ENCODE measurements around the gene GRK1.
A peak's percentile ranks its signal among the peaks of the same experiment; 100 is the strongest.
"Not testable (repeated sequence)": the region's sequence is repeated elsewhere in the genome, so short reads cannot be mapped to it uniquely, and the experiment has no call there.

GRK1 gene

DNA sequence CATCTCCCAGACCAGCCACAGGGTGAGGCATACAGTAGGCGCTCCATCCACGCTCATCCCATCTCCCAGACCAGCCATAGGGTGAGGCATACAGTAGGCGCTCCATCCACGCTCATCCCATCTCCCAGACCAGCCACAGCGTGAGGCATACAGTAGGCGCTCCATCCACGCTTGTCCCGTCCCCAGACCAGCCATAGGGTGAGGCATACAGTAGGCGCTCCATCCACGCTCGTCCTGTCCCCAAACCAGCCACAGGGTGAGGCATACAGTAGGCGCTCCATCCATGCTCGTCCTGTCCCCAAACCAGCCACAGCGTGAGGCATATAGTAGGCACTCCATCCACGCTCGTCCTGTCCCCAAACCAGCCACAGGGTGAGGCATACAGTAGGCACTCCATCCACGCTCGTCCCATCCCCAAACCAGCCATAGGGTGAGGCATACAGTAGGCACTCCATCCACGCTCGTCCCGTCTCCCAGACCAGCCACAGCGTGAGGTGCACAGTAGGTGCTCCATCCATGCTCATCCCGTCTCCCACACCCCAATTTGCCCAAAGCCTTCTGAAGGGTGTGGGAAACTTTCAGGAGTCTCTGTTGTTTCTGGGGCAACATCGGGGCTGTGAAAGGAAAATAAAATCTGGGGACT lies 78.6 kb downstream of the GRK1 start:
- not testable (repeated sequence) for DNase-seq

DNA sequence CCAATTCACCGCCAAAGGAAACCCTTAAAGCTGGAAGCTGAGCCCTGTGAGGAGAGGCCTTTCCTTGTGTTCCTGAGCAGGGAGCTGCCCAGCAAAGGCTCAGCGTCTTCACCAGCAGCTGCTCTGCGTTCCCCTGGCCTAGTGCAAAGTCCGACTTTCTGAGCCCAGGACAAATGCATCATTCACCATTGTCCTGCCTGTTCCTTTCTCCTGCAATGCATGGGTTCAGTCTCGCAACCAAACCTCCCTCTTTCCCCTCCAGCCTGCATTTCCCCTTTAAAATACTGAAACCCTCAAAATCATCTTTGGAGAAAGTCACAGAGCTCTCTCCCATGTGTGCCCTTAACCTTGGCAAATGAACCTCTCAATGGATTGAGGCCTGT lies 79.1 kb downstream of the GRK1 start:
- no peak for DNase-seq

DNA sequence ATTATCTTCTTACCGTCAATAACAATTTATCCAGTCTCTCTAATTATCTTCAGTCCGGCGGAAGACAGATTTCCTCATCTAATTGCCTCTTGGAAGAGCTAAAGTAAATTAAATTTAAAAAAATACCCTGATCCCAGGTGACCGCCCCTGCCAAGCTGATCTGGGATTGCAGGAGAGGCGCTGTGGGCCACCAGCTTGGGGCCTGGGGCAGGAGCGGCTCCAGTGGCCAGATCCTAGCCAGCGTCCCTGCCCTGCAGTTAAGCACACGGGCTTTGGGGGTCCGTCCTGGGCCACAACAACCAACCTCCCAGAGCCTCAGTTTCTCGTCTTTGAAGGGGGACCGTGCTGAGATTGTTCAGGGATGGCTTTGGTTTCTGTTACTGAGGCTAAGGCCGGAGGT lies 79.7 kb downstream of the GRK1 start:
- no peak for DNase-seq

DNA sequence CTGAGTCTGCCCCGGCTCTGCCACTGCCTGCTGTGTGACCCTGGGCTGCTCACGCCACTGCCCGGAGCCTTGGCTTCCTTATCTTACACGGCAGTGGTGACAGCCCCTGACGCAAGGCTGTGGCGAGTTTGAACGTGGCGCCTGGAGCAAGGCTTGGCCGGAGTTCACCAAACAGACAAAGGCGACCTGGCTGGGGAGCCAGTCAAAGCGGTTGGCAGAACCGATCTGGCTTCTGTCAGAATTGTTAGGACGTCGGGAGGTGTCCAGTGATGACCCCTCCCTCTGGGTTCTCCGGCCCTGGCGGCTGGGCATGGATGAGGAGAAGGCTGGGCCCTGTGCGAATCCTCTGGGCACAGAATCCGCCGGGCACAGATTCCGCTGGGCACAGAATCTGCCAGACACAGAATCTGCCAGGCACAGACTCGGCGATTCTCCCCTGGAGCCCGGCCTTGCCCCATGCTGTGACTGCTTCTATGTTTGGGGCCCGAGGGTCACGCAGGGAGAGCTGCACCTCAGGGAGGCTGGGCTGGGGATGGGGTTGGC lies 80.3 kb downstream of the GRK1 start:
- no peak for DNase-seq

DNA sequence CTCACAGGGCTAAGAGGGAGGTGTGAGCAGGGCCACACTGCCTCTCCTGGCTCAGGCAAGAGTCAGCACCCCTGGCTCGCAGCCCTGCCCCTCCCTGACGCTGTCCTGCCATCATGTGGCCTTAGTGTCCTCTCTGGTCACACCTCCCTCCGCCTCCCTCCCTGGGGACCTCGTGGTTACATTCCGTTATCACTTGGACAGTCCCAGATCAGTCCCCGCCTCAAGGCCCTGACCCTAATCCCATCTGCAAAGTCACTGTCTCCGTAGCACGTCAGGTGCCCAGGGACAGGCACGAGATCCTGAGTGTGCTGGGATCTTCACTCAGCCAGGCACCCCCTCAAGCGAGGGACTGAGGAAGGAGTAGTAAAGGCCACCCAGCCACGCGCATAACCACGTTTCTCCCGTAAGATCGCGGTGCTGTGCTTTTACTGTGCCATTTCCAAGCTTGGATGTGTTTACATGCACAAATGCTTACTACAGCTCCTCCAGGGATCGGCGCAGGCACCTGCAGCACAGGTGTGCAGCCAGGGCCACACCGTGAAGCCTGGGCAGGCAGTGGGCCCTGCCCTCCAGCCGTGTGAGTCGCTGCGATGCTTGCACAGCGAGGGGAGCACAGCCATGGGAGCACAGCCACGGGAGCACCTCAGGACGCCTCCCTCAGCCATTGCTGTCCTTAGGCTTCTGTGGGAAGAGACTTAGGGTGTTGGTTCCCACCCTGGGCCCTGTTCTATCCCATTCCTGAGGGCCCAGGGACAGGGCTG lies 81.3 kb downstream of the GRK1 start:
- DNase-seq, result no peak

DNA sequence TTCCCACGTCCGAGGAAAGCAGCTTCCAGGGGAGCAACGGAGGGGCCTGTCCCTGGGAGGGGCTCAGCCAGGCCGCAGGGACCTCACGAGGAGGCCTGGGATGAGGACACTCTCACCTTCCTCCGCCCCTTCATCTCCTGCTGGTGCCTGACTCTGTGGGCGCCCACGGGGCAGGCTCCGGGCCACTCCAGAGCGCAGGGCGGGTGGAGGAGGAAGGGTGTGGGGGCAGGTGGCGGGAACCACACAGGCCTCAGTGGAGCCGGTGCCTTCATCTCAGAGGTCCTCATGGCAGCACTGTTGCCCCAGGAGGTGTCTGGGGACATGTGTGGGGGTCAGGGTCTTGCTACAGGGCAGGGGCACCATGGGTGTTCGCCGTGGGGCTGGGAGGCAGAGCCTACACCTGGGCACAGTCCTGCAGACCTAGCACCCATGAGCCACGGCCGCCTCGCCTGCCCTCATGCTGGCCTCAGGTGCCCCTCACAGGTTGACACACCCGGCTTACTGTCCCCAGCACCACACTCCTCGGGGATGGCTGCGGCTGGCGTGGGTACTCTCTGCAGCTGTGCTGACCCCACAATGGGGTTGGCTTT lies 81.9 kb downstream of the GRK1 start:
- no peak for DNase-seq

DNA sequence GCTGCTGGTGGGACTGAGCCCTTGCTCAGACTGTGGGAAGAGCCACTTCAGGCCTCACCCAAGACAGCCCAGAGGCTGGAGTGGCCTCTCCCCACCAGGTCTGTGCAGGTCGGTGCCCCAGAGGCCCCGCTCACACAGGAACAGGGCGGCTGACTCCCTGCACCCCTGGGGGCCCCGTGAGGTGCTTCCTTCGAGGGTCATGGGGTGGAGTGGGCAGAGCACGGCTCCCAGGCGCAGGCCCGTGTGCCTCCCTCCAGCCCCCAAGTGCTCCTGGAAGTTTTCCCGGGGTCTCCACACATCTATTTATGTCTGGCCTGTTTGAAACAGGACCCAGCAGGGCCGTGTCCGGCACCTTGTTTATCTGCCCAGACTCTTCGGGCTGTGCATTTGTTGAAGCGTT lies 82.5 kb downstream of the GRK1 start:
- no peak for DNase-seq

DNA sequence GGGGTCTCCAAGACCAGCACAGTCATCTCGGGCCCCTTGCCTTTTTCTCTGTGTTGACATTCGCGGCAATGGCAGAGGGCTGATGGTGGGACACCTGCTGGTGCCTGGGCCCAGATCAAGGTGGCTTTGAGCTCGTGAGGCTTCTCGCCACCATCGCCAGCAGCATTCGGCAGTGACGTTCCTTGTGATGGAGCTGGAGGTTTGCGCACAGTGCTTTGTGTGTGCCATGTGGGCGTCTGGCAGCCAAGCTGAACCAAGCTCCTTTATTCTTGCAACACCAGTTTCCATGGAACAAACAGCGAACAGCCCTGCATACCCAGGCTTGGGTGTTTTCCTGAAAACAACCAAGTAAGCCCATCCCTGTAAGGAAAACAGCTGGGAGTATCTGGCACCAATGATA lies 82.9 kb downstream of the GRK1 start:
- DNase-seq, result no peak

DNA sequence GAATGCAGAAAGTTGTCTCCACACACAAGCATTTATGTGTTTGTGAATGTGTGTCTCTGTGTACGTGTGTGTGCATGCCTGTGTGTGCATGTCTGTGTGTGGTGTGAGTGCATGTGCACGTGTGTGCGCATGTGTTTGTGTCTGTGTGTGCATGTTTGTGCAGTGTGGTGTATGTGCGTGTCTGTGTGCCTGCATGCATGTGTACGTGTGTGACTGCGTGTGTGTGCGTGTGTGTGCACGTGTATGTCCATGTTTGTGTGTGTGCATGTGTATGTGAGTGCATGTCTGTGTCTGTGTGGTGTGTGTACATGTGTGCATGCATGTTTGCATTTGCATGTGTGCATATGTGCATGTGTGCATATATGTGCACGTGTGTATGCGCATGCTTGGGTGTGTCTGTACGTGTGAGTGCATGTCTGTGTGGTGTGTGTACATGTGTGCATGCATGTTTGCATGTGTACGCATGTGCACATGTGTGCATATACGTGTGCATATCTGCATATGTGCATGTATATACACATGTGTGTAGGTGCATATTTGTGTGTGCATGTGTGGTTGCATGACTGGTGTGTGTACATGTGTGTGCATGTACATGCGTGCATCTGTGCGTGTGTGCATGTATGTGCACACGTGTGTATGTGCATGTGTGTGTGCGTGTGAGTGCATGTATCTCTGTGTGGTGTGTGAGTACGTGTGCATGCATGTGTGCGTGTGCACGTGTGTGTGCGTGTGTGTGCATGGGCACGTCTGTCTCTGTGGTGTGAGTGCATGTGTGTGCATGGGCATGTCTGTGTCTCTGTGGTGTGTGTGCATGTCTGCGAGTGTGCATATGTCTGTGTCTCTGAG lies 83.8 kb downstream of the GRK1 start:
- no peak for DNase-seq

DNA sequence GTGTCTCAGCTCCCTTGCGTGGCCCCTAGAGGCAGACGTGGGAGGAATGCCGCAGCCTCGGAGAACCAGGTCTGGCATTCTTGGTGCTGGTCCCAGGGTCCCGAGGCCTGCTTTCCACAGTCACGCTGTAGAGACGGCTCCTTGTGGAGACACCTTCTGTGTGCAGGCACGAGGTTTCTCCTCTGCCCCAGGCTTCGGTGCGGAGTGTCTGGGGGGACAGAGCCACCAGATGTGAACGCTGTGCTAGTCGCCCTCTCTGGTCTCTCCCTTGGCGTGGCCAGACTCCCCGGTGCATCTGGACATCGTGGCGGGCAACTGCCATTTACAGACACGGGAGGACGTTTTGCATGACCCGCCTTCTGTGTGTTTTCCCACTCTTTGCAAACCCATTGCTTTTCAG lies 84.5 kb downstream of the GRK1 start:
- DNase-seq, result no peak

DNA sequence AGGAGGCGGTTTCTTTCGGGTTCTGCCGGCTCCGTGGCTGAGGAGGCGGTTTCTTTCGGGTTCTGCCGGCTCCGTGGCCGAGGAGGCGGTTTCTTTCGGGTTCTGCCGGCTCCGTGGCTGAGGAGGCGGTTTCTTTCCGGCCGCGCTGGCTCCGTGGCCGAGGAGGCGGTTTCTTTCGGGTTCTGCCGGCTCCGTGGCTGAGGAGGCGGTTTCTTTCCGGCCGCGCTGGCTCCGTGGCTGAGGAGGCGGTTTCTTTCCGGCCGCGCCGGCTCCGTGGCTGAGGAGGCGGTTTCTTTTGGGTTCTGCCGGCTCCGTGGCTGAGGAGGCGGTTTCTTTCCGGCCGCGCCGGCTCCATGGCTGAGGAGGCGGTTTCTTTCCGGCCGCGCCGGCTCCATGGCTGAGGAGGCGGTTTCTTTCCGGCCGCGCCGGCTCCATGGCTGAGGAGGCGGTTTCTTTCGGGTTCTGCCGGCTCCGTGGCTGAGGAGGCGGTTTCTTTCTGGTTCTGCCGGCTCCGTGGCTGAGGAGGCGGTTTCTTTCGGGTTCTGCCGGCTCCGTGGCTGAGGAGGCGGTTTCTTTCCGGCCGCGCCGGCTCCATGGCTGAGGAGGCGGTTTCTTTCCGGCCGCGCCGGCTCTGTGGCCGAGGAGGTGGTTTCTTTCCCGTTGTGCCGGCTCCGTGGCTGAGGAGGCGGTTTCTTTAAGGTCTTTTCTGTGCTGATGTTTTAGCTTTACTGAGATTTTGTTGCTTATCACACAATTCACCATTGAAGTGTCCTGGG lies 85.4 kb downstream of the GRK1 start:
- not testable (repeated sequence) for DNase-seq

DNA sequence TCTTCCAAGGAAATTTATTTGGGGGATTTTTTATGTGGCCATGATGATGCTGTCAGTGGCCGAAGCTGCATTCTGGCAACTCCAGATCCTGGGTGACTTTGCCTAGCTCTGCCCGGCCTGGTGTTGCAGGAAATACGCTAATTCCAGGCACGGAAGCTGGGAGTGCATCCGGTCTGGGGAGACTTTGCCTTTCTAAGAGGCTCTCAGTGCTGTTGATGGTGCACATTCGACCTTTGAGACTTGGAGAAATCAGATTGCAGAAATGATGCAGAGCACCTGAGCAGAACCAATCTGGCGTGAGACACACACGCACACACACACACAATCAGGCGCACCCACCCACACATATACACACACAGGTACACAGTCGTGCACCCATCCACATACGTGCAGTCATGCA lies 86.2 kb downstream of the GRK1 start:
- DNase-seq, result no peak

DNA sequence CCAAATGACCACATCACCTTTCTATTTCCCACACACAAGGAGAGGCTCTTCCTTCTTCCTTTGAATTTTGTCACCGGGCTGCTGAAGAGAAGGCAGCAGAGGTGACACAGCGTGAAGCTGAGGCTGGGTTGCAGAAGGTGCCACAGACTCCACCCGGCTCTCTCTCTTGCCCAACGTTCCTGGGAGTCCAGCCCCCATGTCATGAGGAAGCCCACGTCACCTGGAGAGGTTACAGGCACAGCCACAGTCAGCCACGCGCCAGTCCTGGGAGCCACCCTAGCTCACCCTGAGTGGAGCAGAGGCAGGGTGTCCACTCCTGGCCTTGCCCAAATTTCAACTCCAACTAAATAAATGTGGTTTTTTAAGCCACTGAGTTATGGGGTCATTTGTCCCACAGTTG lies 87.2 kb downstream of the GRK1 start:
- DNase-seq, result no peak

DNA sequence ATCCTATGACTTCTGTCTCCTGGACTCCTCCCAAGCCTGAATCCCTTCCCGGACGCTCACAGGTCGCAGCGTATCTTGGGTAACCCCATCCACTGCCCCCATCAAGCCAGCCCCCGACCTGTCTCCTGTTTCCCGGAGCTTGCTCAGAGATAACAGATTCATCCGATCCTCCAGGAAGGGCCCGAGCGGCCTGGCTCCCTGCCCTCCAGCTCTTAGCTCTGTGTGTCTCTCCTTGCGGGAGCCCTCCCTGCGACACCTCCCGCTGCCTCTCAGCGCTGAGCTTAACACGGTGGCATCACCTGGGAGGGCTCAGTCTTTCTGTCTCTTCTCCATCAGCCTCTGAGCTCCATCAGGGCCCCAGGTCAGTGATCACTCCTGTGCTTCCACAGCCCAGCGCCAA lies 87.7 kb downstream of the GRK1 start:
- no peak for DNase-seq

DNA sequence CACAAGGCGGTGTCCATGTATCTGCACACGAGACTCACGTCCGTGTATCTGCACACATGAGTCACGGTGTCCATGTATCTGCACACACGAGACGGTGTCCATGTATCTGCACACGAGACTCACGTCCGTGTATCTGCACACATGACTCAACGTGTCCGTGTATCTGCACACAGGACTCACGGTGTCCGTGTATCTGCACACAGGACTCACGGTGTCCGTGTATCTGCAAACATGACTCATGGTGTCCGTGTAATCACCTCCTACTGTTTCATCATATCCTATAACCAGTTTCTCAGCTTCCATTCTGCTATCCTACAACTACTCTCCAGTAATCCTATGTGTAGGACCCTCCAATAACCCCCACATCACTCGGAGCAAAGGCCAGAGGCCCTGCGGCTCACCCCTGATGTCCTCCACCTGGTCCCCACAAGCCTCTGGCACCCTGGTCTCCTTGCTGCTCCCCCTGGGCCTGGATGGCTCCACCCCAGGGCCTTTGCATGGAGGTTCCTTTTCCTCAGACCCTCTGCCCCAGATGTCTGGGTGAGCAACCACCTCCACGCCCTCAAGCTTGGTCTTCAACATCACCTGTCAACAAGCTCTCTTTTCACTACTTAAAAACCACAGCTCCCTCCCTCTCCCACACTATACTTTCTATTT lies 89.5 kb downstream of the GRK1 start:
- no peak for DNase-seq

DNA sequence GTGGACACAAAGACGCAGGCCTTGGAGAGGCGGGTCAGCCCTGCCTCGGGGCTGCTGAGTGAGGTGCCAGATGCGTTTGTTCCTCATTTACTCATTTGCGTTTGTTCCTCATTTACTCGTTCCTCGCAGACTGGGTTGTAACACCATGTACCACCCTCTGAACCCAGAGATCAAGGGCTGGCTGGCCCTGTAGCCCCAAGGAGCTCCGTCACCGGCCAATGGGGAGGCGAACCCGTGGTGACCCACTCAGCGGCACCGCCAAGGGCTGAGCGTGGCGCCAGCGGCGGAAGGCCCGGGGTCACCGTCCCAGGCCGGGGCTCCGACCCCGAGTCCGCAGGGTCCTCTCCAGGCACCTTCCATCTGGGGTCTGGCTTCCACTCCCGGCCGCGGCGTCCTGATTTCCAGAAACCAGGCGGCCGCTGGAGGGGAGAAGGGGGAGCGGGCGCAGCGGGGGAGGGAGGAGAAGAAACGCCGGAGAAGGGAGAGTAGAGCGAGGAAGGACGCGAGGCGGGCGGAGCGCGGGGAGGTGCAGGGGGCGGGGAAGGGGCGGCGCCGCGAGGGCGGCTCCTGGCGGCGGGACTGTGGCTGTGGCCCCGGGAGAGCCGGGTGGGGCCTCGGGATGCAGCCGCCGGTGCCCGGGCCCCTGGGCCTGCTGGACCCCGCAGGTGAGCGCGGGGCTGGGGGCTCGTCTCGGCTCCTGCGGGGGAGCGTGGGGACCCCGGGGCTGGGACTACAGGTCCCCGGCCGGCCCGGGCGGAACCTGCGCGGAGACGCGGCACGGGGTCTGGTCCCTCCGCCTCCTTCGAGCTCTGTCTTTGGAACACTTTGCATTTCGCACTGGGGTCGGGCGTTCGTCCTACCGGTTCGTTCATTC lies 91.9 kb downstream of the GRK1 start, which contains the start of gene TMEM255B:
TMEM255B (plus strand) TSS at position 576 of the 874 bp plus-strand sequence; CDS start at position 620, 44 bp downstream.
- DNase-seq, result peak; percentile 75

DNA sequence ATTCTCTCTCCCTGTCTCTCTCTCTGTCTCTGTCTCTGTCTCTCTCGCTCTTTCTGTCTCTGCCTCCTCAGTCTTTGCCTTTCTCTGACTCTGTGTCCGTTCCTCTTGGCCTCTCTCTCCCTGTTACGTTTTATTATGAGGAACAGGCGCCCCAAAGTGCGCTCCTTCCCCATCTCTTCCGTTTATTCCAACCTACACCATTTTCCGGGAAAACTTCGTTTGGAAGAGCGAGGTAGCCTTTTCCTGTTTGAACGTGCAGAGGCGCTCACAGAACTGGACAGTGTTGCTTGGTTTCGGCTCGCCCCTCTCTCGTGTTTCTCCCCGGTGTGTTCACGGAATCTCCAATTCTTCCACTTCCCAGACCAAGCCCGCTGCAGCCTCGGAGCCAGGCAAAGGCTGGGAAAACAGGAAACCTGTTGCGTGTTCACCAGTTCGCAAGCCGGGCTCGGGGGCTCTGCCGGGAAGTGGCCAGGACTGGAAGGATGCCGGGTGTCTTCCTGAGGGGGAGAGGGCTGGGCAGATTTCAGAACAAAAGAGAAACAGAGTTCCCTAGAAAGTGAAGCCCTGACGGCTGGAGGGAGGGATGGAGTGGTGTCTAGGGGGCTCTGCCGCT lies 92.6 kb downstream of the GRK1 start:
- no peak for DNase-seq

DNA sequence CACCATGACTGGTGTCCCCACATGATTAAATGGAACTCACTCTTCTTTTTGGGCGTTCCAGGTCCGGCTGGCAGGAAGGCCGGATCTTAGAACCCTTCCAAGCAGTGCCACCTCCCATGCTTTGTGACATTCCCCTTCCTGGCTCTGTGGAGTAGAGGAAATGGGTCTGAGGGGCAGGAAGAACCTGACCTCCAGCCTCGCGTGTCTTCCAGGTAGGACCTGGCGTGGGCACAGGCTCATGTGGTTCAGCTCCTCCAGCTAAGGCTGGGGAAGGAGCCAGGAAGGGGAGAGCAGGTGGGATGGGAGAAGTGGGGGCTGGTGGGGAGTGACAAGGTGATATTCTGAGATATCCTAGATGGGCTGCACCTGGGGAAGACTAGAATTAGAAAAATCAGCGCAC lies 94.1 kb downstream of the GRK1 start:
- no peak for DNase-seq

DNA sequence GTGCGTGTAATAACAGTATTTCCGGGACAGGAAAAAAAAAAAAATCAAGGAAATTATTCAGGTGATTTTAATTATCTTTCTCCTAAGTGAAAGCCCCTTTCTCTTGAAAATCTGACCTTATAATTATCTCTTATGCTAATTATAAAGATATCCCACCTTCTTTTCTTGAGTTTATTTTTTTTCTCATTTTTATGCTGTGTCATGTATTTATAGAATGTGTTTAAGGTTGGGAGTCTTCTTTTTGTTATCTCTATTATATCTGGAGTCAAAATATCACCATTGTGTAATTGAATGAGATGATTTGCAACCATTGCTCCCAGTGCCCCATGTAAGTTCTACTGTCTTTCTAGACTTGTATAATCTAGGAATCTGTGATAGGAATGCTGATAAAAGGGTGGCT lies 95.1 kb downstream of the GRK1 start:
- no peak for DNase-seq

DNA sequence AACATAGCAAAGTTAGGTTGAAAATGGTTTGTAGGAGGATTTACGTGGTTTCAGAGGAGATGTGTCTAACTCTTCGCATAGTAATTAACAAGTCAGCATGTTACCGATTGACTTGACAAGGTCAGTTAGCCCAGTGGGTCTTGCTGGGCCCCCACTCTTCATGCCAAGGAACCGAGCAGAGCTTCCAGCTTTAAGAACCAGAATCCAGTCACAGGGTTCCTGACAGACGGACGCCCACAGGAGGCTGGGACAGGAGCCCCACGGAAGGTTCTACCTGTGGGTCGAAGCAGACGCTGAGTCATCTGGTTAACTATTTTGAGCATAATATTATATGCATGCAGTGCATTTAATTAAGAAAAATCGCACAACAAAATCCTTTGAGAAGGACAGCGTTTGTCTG lies 95.5 kb downstream of the GRK1 start:
- no peak for DNase-seq

Data from NCI-H1105 (cell line).